Suppressor macrophage treated with lipopolysaccharide for 4 hours (primary cell): Measurements from ENCODE around the gene OR8K3.

Experiments
- DNase-seq: peaks from one replicate; pipeline ENCODE4 v3.0.0-alpha.2; 2020

OR8K3 gene

GRCh38 chr11:56314844-56315243 is at the start of gene OR8K3:
OR8K3 (plus strand) TSS chr11:56315144; CDS start chr11:56318307, 3,163 bp downstream.
- DNase-seq, result no peak

- no peak for DNase-seq
These were observed 43.9 kb upstream of the OR8K3 start for GRCh38 chr11:56271092-56271491.

GRCh38 chr11:56273854-56274253 is 41.1 kb upstream of the OR8K3 start, which contains the start of gene OR5T1:
OR5T1 (plus strand) TSS chr11:56274154; CDS start chr11:56275639, 1,485 bp downstream.
- DNase-seq, result no peak

GRCh38 chr11:56292154-56292553 is 22.8 kb upstream of the OR8K3 start, which contains the start of gene OR8H1:
OR8H1 (minus strand) TSS chr11:56292254; CDS start chr11:56291062, 1,192 bp downstream.
- DNase-seq, result no peak

GRCh38 chr11:56296898-56297297 is 18.0 kb upstream of the OR8K3 start:
- DNase-seq, result no peak

DNA sequence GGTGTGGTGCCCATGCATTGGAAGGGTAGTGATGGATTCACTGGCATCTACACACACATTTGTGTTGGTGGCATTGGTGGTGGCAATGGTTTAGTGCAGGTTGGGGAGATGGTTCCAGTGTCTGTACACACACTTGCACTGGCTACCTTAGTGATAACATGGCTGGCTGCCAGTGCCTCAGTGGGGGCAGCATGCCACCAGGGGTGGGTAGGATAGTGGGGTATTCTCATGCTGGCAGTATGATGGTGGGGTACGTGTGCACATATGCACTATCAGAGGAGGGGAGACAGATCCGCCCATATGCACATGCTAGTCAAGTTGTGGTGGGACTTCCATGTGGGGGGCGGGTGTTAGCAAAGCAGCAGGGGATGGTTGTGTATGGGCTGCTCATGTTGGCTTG is 7.1 kb upstream of the OR8K3 start:
- no peak for DNase-seq

DNA sequence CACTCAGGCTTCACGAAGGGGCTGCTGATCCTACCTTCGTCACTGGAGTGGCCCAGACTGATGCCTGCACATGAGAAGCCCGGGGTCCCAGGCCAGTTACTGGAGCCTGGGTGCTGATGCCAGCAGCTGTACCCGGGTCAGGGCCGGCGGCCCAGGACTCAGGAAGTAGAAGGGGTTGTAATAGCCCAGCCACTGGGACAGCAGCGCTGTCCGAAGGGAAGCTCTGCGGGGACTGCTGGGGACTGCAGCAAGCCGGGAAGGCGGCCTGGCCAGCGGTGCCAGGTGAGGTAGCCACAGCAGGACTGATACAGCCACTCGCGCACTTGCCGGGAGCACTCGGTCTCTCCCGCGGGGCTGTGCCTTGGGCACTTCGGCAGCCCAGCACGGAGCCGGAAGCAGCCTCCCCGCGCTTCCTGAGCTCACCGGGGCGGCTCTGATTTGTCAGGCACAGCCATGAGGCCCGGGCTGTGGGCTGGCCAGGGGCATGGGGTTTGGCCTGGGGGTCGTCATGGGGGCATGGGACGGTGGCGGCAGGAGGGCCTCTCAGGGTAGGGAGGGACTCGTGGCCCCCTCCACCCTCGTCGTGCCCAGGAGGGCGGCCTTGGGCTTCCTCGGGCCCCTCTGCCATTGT is 17.0 kb downstream of the OR8K3 start:
- DNase-seq, result no peak

GRCh38 chr11:56333156-56333555 is 18.2 kb downstream of the OR8K3 start:
- DNase-seq, result no peak

DNA sequence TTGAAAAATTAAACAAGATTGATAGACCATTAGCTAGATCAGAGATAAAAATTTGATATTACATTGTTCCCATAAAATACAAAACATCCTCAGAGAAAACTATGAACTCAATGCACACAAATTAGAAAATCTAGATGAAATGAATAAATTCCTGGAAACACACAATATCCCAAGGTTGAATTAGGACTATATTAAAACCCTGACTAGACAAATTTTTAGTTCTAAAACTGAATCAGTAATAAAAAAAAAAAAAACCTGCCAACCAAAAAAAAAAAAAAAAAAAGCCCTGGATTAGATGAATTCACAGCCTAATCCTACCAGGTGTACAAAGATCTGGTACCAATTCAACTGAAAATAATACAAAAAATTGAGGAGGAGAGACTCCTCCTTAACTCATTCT is 25.3 kb downstream of the OR8K3 start:
- no peak for DNase-seq

DNA sequence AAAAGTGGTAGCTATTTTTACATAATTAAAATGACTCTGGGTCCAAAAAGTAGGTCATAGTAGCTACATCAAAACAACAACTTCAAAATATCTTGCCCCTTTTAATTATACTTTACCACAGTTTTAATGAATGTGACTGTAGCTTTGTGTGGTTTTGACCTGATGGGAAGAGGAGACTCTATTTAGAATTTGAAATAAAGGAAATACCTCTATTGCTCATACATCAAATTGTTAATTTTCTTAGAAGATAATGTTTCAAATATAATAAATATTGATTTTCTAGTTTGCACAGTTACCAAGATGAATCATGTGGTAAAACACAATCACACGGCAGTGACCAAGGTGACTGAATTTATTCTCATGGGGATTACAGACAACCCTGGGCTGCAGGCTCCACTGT is 30.8 kb downstream of the OR8K3 start, which contains the start of gene OR8K1:
Gene OR8K1, plus strand, starts transcription at position 301 of the 400 bp plus-strand sequence. Its CDS starts 0 bp downstream, at position 301.
- DNase-seq, result no peak

DNA sequence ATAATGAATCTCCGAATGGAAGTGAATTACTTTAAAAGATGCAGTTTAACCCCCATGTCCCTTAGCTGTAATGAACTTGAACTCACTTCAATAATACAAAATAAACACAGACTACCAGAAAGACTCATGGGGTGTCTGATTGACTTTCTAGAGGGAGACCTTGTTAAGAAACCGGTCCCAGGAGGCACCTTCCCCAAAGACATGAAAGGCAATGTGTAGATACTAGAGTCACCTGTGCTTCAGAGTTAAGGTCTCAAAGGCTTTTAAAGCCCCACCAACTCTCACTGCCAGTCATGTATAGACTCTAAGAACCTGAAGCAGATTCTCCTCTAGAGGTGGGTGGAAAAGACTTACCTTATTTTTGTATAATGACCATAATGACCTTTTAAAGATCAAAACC is 39.0 kb downstream of the OR8K3 start, which contains the start of gene OR8J1:
Gene OR8J1, plus strand, starts transcription at position 301 of the 400 bp plus-strand sequence. CDS start 5,956 bp downstream, outside the sequence.
- DNase-seq, result no peak
